GM18868 (cell line): ENCODE results near the gene SMIM13.

ENCODE experiments used
- ATAC-seq: cut with Tn5 transposase; IDR thresholded peaks from one replicate; pipeline ENCODE4 v1.9.1; 2021; ENCODE audit warnings: mild to moderate bottlenecking, moderate library complexity; ENCODE audit not compliant: unreplicated experiment

The SMIM13 gene

GRCh38 chr6:11149551-11149950, 55.9 kb downstream of the SMIM13 start:
- ATAC-seq, result no peak

GRCh38 chr6:11151488-11151887, 57.9 kb downstream of the SMIM13 start:
- no peak for ATAC-seq

- no peak for ATAC-seq
Measured at GRCh38 chr6:11152581-11152980, 58.9 kb downstream of the SMIM13 start.

- no peak for ATAC-seq
Measured at GRCh38 chr6:11153447-11153846, 59.8 kb downstream of the SMIM13 start.

GRCh38 chr6:11155589-11155988, 62.0 kb downstream of the SMIM13 start:
- ATAC-seq, result no peak

GRCh38 chr6:11160199-11160598, 66.6 kb downstream of the SMIM13 start:
- no peak for ATAC-seq

- no peak for ATAC-seq
Measured at GRCh38 chr6:11161031-11161956, 67.7 kb downstream of the SMIM13 start.

GRCh38 chr6:11162262-11162661, 68.6 kb downstream of the SMIM13 start:
- ATAC-seq, result no peak

GRCh38 chr6:11163932-11164331, 70.3 kb downstream of the SMIM13 start:
- no peak for ATAC-seq

- ATAC-seq, result no peak
Measured at GRCh38 chr6:11164717-11165646, 71.3 kb downstream of the SMIM13 start.

GRCh38 chr6:11166948-11167347, 73.3 kb downstream of the SMIM13 start:
- ATAC-seq, result no peak

- no peak for ATAC-seq
Measured at GRCh38 chr6:11168091-11168635, 74.5 kb downstream of the SMIM13 start.

GRCh38 chr6:11171952-11172351, 78.3 kb downstream of the SMIM13 start:
- ATAC-seq, result no peak

- no peak for ATAC-seq
Measured at GRCh38 chr6:11172501-11173327, 79.1 kb downstream of the SMIM13 start.

GRCh38 chr6:11174242-11174611, 80.6 kb downstream of the SMIM13 start:
- ATAC-seq, result no peak

- ATAC-seq, result no peak
Measured at GRCh38 chr6:11177271-11177670, 83.6 kb downstream of the SMIM13 start.

GRCh38 chr6:11179088-11179418, 85.4 kb downstream of the SMIM13 start:
- no peak for ATAC-seq

GRCh38 chr6:11179419-11180202, 86.0 kb downstream of the SMIM13 start:
- no peak for ATAC-seq

GRCh38 chr6:11181478-11182136, 88.0 kb downstream of the SMIM13 start:
- no peak for ATAC-seq
